HG03060 (cell line): Measurements from ENCODE around the gene FIGNL2.

Experiments used
- ATAC-seq: cut with Tn5 transposase; IDR thresholded peaks from one replicate; pipeline ENCODE4 v1.9.1; 2021; ENCODE audit warnings: low read depth, moderate number of reproducible peaks; ENCODE audit not compliant: unreplicated experiment

The FIGNL2 gene

DNA sequence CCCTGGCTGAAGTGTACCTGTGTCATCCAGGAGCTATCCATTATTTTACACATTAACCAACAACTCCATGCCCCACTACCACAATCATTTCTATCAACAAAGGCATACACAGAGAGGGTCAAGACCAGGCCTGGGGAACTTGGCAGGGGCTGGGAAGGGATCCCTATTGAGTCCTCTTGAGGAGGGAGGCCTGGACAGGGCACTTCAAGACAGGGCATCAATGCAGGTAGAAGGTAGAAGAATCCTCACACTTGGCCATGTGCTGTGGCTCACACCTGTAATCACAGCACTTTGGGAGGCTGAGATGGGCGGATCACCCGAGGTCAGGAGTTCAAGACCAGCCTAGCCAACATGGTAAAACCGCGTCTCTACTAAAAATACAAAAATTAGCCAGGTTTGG lies 26.0 kb upstream of the FIGNL2 start:
- ATAC-seq, result no peak

DNA sequence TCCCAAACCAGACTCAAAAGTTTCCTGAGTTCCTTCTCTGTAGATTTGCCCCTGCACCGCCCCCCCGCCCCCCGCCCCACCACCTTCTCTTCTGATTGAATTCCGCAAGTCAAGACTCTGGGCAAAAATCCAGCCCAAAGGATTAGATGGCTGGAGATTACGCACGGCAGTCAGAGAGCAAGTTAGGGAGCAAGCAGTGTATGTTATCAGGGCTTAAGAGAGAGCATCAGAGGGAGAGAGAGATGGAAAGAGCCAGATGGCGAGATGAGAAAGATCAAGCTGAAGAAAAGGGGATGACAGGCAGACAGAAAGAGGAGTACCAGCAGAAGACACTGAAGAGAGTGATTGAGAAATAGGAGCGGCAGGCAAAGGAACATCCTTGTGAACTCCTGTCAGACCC lies 25.5 kb upstream of the FIGNL2 start:
- no peak for ATAC-seq

DNA sequence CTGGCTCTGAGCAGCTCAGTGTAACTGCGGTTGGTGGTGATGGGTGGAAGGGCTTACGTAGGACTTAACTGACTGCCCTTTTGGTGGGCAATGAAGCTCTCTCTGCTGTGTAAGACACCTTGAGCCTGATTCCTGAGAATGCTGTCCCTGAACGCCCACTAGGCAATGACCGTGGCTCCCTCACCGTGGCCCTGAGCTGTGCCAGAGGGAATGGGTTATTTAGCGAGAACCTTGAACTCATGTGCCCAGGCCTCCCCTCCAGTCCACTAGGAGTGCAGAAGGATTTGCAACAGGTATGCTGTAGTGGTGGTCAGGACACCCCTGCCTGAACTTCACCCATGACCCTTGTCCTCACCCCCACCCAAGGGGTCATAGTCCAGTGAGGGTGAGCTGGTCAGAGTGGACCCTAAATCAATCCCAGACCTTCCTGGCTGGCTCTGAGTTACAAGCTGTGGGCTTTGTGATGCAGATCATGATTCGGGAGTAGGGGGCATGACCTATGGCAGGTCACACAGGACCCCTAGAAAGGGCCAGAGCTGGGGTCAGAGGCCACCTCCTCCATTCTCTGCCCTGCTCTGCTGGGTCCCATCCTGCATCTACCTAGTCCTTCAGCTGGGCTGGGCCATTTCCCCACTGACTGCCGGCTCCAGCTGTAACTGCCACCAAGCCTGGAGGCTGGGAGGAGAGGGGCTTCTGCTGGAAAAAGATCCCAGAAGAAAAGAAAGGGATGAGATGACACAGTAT lies 24.9 kb upstream of the FIGNL2 start:
- ATAC-seq, result no peak

DNA sequence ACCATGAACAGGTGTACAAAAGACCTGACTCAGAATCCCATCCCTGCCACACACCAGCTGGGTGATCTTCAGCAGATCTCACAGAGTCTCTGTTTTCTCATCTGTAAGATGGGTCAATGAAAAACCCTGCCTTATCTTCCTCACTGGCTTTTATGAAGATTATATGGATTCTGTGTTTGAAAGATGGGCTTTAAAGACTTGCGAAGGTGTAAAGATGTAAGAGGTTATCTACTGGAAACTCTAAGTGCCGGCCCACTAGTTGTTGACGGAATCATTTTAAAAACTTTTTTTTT lies 24.1 kb upstream of the FIGNL2 start:
- no peak for ATAC-seq

DNA sequence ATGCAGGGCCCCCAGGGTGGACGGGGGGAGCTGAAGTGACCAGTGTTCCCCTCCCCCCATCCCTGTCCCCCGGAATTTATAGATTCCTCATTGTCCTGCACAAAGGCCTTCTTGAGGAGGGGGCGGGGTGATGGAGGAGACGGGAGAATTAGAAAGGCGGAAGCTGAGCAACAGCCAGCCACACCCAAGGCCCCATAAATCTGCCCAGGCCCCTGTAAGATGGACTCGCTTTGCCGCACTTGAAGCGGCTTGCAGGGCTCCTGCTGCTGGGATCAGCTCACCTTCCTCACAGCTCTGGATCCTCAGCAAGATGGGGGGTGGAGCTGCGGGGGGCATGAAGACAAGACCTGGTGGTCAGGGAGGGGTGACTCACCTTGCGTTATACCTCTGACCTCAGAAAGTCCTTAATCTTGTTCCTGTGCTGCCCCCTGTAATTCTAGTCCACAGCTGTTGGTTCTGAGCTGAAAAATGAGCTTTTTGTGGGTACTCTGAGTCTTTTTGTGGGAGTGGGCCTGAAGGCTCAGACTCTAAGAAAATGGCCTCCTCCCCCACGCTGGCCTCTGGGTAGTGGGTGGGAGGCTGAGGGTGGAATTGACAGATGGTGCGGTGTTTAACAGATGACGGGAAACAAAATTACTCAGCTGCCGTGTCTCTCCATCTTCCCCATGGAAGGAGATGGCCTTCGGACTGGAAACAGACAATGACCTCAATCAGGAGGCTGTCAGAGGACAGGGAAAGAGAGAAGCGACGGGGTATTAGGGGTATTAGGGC lies 23.6 kb upstream of the FIGNL2 start:
- ATAC-seq, result no peak

DNA sequence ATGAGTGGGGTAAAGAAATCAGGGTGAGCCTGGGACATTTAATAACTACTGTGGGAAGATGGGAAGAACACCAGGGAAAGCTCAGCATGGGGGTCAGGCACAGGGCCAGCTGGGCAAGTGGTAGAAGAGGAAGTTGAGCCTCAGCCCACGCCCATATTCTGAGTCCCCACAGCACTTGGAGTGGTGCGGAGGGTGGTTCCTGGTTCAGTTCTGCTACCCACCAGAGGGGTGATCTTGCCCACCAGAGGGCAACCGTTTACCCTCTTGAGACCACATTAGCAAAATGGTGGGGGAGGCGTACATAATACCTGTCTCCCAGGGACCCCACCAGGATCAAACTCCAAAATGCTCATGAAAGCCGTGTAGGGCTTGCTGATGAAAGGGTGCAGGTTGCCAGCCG lies 22.6 kb upstream of the FIGNL2 start:
- no peak for ATAC-seq

DNA sequence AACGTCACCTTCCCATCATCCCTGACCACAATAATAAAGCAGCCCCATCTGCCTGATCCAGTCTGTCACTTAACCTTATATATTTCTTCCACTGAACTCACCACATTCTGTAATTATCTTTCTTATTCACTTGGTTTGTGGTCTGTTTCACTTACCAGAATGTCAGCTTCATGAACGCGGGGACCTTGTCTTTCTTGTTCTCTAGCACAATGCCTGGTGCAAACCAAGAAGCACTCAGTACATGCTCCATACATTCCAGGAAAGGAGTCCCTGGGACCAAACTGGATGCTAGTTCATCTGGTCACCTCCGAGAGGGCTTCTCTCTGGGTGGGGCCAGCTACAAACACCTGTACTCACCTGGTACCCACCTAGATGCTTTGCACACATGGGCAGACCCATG lies 22.0 kb upstream of the FIGNL2 start:
- ATAC-seq, result no peak

DNA sequence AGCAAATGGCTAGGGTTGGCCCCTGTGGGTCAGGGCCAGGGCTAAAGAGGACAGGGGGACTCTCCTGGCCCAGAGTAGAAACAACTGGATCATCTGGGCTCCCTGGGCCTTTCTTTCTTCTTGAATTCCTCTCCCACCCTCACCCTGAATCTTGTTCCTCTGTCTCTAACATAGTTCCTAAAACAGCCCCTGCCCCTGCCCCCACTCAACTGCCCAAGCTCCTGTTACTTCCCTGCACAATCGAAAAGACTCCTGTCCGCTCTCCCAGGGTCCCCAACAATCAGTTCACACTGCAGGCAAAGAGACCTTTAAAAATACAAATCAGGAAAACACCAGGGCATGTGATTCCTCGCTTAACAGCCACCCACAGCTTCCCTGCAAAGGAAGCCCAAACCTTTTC lies 21.4 kb upstream of the FIGNL2 start:
- no peak for ATAC-seq

DNA sequence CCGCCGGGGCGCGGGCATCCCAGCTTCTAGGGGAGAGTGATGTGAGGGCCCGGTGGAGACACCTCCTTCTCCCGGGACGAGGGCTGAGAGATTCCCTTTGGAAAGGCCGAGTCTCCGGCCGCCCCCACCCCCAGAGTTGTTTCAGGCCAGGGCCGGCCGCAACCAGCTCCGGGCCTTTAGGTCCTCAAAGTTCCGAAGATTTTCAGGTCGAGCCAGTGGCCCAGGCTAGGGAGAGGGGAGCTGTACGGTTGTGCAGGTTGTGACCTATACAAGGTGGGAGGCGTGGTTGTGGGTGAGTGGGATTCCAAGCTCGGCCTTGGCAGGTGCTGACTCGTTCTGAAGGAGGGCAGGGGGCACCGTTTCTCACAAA lies 21.0 kb upstream of the FIGNL2 start:
- ATAC-seq, result no peak

DNA sequence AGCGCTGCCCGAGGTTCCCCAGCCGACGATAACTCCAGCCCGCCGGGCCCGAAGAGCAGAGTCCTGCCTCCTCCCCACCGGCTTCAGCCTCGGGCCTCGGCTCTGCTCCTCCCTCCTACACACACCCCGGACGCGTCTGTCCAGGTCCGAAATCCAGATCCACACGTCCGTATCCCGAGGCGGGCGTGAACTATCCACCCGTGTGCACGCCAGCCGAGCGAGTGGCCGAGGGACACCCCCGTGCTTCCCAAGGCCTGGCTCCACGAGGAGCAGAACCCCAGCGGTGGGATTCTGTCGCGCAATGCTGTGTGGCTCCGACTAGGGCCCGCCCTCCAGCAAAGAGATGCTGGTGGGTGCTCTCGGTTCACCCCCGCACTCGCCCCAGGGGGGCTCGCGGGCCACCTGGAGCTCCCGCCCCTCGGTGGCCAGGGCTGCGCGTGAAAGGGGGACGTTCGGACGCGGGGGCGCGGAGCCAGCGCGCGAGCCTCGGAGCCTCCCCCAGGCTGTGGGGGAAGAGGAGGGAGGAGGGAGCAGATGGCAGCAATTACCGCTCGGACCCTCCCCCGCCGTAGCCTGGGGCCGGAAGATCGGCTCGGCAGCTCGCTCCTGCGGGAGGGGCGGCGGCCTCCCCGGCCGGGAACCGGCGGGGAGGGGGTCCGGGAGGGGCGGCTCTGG lies 20.4 kb upstream of the FIGNL2 start:
- ATAC-seq, result no peak

DNA sequence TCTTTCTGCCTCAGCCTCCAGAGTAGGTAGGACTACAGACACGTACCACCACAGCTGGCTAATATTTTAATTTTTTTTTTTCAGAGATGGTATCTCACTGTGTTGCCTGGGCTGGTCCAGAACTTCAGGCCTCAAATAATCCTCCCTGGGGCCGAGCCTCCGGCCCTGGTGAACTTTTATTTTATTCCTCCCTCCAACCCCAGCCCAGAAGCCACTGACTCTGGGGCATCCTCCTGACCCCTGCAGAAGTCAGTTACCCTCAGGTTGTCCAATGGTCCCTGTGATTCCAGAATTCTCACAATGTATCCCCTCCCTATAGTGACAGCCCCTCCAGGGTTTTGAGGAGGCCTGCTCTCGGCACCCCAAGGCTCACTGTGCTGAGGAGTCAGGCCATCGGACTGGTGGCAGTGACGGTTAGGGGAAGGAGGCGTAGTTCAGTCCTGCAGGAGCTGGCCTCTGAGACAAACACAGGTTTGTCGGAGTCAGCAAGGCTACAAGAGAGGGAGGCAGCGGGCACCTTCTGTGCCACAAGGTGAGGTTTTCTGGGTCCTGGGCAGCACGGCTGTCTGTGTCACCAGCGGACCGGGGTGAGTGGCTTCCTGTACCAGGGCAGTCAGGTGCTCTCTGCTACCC lies 19.4 kb upstream of the FIGNL2 start:
- no peak for ATAC-seq

DNA sequence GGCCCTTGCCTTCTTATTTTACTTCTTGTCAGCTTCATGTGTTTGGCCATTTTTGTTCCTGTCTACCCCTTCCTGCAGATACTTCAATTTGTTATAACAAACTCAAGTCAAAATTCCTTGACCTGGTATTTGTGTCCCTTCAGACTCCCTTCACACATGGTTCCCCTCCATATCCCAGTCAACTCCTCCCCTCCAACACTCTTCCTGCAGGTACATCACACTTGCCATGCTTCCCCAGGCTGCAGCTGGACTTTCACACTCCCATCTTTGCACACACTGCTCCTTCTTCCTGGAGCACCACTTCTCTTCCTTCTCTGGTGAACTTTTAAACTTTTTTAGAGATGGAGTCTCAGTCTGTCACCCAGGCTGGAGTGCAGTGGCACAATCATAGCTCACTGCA lies 18.9 kb upstream of the FIGNL2 start:
- ATAC-seq, result no peak

DNA sequence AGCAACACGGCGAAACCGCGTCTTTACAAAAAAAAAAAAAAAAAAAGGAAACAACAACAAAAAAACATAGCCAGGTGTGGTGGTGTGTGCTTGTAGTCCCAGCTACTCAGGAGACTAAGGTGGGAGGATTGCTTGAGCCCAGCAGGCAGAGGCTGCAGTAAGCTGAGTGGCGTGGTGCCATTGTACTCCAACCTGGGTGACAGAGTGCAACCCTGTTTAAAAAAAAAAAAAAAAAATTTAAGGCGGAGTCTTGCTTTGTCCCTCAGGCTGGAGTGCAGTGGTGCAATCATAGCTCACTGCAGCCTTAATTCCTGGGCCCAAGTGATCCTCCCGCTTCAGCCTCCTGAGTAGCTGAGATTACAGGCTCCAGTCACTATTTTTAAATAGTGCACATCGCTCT lies 18.2 kb upstream of the FIGNL2 start:
- no peak for ATAC-seq

DNA sequence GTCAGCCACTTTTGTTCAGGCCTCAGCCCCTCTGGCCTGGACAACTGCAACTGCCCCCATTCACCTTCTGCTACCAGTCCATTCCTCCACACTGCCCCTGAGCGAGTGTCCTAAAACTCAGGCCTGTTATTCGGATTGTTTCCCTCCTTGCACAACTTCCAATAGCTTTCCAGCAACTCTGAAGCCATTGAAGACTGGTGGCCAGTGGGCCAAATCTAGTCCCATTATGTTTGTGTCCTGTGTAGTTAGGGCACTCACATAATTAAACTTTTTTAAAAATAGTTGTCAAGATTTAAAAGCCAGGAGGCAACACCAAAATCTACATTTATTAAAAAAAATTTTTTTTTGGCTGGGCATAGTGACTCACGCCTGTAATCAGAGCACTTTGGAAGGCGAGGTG lies 17.8 kb upstream of the FIGNL2 start:
- no peak for ATAC-seq

DNA sequence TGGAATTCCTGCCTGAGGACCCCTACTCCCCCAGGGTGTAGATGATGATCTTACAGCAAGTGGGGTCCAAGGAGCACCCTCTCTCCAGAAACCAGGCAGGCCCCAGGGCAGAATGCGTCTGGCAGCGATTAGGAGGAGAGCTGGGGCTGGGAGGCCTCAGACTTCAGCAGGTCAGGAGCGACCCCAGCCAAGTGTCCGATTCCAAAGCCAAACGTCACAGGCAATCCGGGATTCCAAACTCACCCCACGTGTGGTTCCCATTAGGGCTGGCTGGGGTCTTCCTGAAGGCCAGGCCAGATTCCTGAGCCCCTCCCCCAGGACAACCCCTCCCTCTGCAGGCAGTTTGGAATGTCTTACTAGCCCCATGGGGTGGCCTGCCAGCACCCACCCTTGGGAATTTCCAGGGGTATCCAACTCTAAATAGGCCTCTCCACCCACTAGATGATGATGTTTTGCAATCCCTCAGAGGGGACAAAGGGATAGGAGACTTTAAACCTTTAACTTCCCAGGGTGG lies 17.3 kb upstream of the FIGNL2 start:
- no peak for ATAC-seq

DNA sequence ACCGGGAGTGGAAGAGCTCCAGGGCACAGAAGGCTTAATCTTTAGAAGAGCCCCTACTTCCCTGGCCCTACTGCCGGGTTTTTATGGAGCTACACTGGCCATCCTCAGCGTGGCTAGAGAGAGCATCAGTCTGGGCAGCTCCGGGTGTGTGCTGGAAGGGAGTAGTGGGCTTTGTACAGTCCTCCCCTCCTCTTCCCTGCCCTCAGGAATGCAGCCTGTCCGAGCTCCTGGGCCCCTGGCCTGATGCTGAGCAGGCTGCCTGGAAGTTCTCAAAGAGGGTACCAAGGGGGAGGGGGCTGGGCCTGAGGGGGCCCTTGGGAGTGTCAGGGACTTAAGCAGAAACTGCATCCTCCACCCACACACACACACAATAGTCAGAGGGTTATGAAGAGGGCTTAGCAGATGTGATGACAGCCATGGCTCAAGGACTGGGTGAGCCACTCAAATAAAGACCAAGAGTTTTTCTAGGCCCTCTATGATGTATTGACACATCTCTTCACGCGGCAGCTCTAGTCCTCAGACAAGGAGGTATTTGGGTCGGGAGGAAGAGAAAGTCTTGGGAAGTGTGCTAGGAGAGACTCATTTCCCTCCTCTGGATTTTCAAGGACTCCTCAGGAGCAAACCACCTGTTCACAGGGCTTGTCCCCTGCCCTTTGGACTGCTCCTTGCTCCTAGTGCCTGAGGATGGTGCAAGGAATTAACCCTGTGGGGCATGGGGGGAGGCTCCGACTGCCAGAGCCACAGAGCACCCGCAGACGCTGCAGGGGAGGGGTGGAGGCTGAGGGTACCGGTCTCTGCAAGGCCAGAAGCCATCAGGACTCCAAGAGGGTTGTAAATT lies 16.5 kb upstream of the FIGNL2 start:
- ATAC-seq, result no peak

DNA sequence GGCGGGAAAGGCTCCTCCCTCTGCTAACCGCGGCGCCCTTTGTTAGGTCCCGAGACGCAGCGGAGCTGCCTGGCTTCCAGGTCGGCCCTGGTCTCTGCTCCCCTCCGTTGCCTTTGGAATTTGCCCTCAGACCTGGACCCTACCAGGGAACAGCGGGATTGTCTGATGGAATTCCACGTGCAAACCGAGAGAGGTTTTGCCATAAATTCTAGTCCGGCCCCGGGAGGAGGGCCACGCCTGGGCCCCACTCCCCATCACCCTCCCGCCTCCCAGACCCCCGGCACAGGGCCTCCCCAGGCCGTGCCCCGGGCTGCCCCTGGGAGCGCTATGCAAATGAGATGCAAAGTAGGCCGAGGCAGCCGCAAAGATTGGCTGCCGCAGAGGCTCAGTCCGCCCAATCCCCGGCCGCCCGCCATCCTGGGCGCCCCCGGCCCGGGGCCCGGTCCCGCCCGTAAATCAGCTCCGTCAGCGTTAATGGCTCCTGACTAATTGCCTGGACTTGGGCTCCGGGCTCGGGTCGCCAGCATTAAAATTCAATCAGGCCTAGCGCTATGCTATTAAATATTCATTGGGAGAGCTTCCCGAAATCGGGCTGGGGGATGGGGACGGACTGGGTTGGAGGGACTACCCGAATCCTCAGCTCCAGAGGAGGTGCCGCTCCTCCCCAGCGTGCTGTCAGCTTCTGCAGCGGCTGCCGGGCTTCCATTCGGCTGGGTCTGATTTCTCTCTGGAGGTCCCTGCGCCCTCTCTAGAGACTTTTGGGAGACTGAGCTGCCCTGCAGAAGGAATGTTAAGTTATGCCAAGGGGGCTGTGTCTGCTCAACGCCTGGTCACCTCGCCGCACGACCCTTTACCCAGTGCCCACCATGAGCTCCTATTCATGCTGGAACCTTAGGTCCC lies 15.7 kb upstream of the FIGNL2 start:
- ATAC-seq, result no peak

DNA sequence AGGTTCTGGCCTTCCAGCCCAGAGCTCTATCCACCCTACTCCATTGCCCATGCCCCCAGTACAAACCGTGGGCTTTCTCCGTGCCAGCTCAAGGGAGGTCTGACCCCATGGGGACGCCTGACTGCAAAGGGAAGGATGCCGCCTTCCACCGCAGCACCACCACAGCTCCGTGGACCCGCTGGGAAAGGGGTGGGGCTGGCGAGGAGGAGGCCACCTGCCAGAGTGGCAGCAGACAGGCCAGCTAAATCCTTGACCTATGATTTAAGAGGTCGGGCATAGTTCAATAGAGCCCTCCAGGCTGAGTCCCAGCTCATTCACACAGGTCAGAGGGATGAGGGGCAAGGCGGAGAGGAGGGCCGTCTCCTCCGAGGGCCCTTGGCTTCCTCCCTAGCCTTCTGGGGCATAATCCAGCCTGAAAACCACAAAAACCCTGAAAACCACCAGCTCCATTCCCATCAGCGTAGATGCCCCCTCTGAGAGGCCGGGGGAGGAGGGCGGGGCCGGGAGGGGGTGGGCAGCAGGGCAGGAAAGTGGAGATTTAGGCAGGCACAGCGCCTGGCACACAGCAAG lies 14.9 kb upstream of the FIGNL2 start:
- no peak for ATAC-seq

DNA sequence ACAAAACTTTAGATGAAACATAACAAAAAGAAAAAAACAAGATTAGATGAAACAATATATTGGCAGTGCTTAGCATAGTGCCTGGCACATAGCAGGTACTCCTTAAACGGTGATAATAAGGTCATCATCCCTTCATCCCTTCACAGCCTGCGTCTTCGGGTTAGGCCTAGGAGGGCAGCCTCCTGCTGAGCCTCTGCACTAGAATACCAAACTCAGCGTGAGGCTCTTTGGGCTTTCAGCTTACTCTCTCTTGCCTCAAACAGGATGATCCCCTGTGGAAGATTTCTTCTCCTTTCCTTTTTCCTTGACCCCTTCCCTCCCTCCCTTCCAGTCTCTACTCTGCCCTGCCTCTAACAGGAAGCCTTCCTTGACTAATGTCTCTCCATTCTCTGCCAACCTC lies 14.4 kb upstream of the FIGNL2 start:
- no peak for ATAC-seq
